ENCODE measurements around the gene TYSND1.
"Not testable (repeated sequence)": the region's sequence is repeated elsewhere in the genome, so short reads cannot be mapped to it uniquely, and the experiment has no call there.

Gene TYSND1

GRCh38 chr10:70164163-70164562 lies 17.7 kb upstream of the TYSND1 start:
- no peak for DNase-seq (ENCODE audit: low read depth)

DNA sequence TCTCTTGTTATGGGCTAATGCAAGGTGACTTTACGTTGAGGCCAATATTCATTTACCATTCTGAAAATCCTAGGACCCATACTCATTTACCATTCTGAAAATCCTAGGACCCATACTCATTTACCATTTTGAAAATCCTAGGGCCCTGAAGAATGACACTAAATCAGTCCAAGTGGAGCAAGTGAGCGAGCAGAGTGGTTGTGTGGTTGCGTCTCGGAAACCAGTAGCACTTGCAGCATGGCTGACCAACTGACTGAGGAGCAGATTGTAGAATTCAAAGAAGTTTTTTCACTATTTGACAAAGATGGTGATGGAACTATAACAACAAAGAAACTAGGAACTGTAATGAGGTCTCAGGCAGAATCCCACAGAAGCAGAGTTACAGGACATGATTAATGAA lies 16.9 kb upstream of the TYSND1 start:
- DNase-seq (ENCODE audit: low read depth) = no peak

DNA sequence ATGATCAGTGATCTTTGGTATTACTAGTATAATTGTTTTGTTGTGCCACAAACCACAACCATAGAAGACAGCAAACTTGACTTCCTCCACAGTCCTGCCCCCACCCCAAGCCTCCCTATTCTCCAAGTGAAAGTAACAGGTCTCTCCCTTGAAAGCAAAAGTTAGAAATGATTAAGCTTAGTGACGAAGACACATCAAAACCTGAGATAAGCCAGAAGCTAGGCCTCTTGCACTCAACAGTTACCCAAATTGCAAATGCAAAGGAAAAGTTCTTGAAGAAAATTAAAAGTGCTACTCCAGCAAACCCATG lies 16.3 kb upstream of the TYSND1 start:
- DNase-seq (ENCODE audit: low read depth) = no peak

- DNase-seq (ENCODE audit: low read depth) = no peak
These were observed 15.8 kb upstream of the TYSND1 start for GRCh38 chr10:70162151-70162891.

GRCh38 chr10:70160798-70161197 lies 14.3 kb upstream of the TYSND1 start:
- DNase-seq (ENCODE audit: low read depth) = no peak

GRCh38 chr10:70159366-70159765 lies 12.9 kb upstream of the TYSND1 start:
- not testable (repeated sequence) for DNase-seq (ENCODE audit: low read depth)

- DNase-seq (ENCODE audit: low read depth) = no peak
These were observed 11.6 kb upstream of the TYSND1 start for GRCh38 chr10:70158113-70158512.

GRCh38 chr10:70155255-70155838 lies 8.8 kb upstream of the TYSND1 start:
- no peak for DNase-seq (ENCODE audit: low read depth)

DNA sequence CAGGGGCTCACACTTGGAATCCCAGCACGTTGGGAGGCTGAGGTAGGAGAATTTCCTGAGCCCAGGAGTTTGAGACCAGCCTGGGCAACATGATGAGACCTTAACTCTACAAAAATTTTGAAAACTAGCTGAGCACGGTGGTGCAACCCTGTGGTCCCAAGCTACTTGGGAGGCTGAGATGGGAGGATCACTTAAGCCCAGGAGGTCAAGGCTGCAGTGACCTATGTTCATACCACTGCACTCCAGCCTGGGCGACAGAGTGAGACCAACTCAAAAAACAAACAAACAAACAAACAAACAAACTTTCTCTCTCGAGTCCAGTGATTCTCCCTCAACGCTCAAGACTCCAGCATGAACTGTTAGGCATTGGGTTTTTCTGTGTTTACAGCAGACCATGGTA lies 2.0 kb upstream of the TYSND1 start:
- DNase-seq (ENCODE audit: low read depth) = no peak

DNA sequence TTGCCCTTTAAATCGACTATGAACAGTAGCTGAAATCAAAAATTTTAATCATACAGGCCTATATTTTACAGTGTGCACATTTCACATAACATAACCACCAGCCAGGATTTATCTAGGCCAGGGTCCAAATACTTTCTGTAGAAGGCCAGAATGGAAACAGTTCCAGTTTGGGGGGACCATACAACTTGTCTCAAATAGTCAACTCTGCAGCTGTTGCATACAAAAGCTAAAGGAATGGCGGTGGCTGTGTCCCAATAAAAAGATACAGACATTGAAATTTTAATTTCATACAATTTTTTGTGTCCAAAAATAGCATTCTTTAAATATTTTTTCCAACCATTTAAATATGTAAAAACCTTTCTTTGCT lies 742 bp upstream of the TYSND1 start:
- no peak for DNase-seq (ENCODE audit: low read depth)

DNA sequence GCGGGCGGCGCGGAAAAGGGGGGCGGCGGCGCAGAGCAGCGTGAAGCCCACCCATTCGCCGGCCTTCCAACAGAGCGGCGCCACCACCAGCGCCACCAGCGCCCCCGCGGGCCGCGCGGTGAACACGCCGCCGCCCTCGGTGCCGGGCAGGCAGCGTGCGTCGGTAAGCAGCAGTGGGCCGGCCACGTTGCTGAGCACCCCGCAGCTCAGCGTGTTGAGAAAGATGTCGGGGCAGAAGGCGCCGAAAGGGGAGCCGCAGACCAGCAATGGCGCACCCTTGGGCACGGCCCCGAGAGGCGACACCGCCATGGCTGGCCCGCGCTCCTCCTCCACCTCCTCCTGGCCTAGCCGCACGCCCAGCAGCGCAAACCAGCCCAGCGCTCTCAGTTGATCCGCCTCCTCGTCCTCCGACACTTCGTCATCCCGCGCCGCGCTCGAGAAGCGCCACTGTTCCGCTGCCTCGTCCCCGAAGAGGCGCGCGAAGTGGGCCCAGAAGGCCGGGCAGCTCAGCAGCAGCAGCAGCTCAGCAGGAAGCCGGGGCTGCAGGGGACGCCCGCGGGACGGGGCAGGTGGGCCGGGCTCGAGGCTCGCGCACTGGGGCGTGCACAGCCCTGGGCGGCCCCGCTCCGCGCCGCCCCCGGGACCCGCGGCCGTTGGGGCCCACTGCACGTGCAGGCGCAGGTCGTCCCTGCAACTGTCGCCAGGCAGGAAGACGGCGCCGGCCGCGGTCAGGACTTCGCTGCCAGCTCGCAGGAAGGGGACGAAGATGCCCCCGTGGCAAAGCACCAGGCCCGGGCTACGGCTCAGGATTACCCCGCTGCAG lies 623 bp downstream of the TYSND1 start:
- no peak for DNase-seq (ENCODE audit: low read depth)

- DNase-seq (ENCODE audit: low read depth) = no peak
These were observed 1.3 kb downstream of the TYSND1 start for GRCh38 chr10:70145166-70145665.

DNA sequence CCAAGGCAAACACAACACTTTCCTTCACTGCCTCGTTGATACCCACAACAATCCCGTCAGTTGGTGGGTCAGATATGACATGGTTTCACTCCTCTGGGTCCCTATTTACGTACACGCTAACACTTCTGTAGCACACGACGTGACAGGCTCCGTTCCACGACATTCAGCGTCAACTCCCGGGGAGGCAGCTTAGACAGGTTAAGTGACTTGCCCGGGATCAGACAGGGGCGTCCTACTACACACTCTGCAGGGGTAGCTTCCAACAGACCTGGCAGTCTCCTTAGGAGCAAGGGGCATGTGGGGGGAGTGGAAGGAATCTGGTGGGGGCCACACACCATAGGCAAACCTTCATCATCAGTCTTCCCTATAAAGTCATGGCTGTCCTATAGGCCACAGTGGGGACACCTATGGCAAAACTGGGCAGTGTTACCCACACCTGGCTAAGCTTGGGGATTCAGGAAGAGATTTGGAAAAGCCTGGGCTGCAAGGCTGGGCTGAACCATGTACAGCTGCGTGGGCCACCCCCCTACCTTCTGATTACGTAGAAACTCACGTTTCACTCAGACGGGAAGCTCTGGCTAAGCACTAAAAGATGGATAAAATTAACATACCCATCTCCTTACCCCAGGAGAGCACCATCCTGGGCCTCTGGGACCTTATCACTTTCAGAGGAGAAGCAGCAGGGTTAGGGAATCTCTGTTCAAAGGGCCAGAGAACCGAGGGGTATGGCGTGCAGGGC lies 2.0 kb downstream of the TYSND1 start:
- DNase-seq (ENCODE audit: low read depth) = no peak

GRCh38 chr10:70142555-70142954 lies 3.9 kb downstream of the TYSND1 start:
- DNase-seq (ENCODE audit: low read depth) = no peak

- no peak for DNase-seq (ENCODE audit: low read depth)
These were observed 6.2 kb downstream of the TYSND1 start for GRCh38 chr10:70140297-70140696.

- no peak for DNase-seq (ENCODE audit: low read depth)
These were observed 6.6 kb downstream of the TYSND1 start for GRCh38 chr10:70139997-70140250.

DNA sequence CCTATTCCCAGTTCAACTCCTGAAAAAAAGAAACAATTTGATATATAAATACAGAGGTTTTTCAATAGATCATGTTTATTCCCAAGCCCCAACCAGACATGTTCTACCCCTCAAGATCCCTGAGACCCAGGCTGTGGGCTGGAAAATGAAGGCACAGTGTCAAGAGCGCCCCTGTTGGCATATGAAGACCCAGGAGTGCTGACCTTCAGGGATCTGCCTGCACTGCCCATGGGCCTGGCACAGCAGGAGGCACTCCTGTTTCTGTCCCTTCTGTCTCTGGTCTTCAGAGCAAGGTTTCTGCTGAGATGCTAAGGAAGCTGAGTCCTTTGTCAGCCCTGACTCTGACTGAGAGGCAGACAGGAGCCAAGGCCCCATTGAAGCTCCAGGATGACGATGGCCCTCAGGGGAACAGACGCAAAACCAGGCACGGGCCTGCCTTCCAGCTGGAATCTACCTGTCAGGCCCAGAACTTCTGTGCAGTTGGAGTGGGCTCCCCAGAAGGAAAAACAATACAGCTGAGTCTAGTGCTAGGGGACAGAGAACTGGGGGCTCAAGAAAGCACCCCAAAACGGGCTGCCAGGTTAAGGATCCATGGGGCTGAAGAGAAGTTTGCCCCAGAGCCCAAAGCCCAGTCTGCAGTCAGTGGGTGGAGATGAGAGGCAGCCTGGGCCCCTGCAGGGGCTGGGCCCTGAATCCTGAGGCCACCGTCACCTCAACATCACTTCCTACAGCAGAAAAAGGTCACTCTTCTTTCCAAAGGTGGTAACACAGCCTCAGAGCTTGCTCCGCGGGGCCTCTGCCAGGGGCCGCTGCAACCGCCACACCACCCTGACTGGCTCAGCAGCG lies 7.1 kb downstream of the TYSND1 start:
- no peak for DNase-seq (ENCODE audit: low read depth)

DNA sequence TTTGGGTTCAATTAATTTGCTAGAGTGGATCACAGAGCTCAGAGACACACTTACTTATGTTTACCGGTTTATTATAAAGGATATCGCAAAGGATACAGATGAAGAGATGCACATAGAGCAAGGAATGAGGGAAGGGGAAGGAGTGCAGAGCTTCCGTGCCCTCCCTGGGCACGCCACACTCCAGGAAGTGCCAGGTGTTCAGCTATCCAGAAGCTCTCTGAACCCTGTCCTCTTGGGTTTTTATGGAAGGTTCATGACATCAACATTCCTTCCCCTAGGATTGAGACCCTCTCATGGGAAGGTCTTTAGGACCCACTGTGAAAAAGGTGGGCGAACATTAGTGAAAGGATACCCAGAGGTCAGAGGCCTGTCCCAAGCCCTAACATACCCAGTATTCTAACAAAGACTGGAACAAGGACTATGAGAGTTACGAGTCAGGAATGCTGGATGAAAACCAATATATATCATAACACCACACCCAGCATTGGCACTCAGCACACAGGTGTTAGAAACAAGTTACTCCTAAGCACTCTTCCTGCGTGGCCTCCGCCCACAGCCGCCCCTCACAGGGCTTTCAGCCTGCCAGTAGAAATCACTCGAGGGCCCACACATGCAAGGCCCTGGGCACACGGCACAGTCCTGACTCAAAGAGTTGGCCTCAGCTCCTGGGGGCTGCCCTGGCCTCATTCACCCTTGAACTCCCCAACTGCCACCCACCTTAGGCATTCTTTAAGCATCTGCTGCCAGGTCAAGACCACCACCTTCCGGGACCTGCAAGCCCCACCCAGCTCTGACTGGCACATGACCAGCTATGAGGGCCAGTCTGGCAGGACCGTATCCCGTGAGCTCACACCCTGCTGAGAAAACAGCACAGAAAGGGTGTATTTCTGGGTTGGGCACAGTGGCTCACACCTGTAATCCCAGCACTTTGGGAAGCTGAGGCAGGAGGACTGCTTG lies 8.3 kb downstream of the TYSND1 start:
- DNase-seq (ENCODE audit: low read depth) = no peak

- no peak for DNase-seq (ENCODE audit: low read depth)
These were observed 9.4 kb downstream of the TYSND1 start for GRCh38 chr10:70137135-70137534.

DNA sequence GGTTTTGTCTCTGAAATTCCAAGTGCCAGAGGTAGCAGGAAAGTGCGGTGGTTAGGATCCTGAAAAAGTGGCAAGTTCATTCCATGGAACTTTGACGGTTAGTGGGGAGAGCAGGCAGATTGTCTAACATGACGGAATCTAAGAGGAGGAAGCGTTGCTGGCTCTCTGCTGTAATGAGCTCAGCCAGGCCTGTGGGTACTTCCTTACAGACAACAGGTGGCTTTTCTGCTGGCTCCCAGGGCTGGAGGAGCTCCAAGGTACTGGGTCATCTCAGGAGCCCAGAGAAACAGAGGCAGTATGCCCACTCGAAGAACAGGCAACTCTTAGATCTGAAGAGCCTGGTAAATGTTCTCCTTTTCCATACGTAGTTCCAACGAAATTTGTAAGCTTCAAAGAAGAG lies 10.8 kb downstream of the TYSND1 start:
- DNase-seq (ENCODE audit: low read depth) = no peak

- no peak for DNase-seq (ENCODE audit: low read depth)
These were observed 11.5 kb downstream of the TYSND1 start for GRCh38 chr10:70135046-70135445.

Data from CMK (cell line).